ENCODE measurements around the gene CYP27A1.

Gene CYP27A1

GRCh38 chr2:218776488-218776887 is 5.5 kb upstream of the CYP27A1 start:
- DNase-seq: no peak

GRCh38 chr2:218777276-218777990 is 4.5 kb upstream of the CYP27A1 start:
- no peak for DNase-seq

- DNase-seq: no peak
Measured at GRCh38 chr2:218780046-218780445, 1.9 kb upstream of the CYP27A1 start.

GRCh38 chr2:218780851-218781690 is 876 bp upstream of the CYP27A1 start:
- no peak for DNase-seq

- no peak for DNase-seq
Measured at GRCh38 chr2:218782528-218782844, 539 bp downstream of the CYP27A1 start.

- DNase-seq: no peak
Measured at GRCh38 chr2:218783688-218784087, 1.7 kb downstream of the CYP27A1 start.

GRCh38 chr2:218785103-218785502 is 3.2 kb downstream of the CYP27A1 start:
- DNase-seq: no peak

- no peak for DNase-seq
Measured at GRCh38 chr2:218786133-218786532, 4.2 kb downstream of the CYP27A1 start.

GRCh38 chr2:218788529-218789255 is 6.7 kb downstream of the CYP27A1 start:
- no peak for DNase-seq

- DNase-seq: no peak
Measured at GRCh38 chr2:218792433-218792832, 10.5 kb downstream of the CYP27A1 start.

GRCh38 chr2:218796691-218797090 is 14.7 kb downstream of the CYP27A1 start:
- DNase-seq: no peak

- DNase-seq: no peak
Measured at GRCh38 chr2:218798767-218799504, 17.0 kb downstream of the CYP27A1 start.

GRCh38 chr2:218799990-218800389 is 18.0 kb downstream of the CYP27A1 start:
- no peak for DNase-seq

GRCh38 chr2:218802386-218802994 is 20.5 kb downstream of the CYP27A1 start:
- peak in 1 of 2 donors; percentile 12 for DNase-seq

- no peak for DNase-seq
Measured at GRCh38 chr2:218804817-218805216, 22.9 kb downstream of the CYP27A1 start.

GRCh38 chr2:218805627-218806026 is 23.7 kb downstream of the CYP27A1 start:
- DNase-seq: no peak

GRCh38 chr2:218806346-218806978 is 24.5 kb downstream of the CYP27A1 start:
- no peak for DNase-seq

- no peak for DNase-seq
Measured at GRCh38 chr2:218807626-218808025, 25.7 kb downstream of the CYP27A1 start.

GRCh38 chr2:218809515-218809914 is 27.6 kb downstream of the CYP27A1 start:
- no peak for DNase-seq

- DNase-seq: no peak
Measured at GRCh38 chr2:218810256-218810655, 28.3 kb downstream of the CYP27A1 start.

- DNase-seq: no peak
Measured at GRCh38 chr2:218811382-218811781, 29.4 kb downstream of the CYP27A1 start.
